ENCODE measurements around the gene UTP14C. TPM values are rescaled to one million over a fixed set of nuclear protein-coding genes. Genes with fewer than 3 reads are reported as not detected.

The UTP14C gene, protein sequence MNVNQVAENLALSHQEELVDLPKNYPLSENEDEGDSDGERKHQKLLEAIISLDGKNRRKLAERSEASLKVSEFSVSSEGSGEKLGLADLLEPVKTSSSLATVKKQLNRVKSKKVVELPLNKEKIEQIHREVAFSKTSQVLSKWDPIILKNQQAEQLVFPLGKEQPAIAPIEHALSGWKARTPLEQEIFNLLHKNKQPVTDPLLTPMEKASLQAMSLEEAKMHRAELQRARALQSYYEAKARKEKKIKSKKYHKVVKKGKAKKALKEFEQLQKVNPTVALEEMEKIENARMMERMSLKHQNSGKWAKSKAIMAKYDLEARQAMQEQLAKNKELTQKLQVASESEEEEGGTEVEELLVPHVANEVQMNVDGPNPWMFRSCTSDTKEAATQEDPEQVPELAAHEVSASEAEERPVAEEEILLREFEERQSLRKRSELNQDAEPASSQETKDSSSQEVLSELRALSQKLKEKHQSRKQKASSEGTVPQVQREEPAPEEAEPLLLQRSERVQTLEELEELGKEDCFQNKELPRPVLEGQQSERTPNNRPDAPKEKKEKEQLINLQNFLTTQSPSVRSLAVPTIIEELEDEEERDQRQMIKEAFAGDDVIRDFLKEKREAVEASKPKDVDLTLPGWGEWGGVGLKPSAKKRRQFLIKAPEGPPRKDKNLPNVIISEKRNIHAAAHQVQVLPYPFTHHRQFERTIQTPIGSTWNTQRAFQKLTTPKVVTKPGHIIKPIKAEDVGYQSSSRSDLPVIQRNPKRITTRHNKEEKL
- total RNA-seq, result 1 to 10 TPM; 4.4 to 10.0 (median 7.4) TPM
- 1 to 10 TPM; 1.7 to 5.0 TPM for polyA plus RNA-seq

DNA sequence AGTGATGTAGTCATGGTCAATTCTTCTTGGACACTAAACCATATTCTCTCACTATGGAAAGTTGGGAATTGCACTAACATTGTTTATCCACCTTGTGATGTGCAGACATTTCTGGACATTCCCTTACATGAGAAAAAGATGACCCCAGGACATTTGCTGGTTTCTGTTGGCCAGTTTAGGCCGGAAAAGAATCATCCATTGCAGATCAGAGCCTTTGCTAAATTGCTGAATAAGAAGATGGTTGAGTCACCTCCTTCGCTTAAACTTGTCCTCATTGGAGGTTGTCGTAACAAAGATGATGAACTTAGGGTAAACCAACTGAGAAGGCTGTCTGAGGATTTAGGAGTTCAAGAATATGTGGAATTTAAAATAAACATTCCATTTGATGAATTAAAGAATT, at the start of gene UTP14C:
UTP14C (plus strand) TSS at position 211 of the 400 bp plus-strand sequence. CDS start 4,114 bp downstream, outside the sequence.
- peaks cover 0 to 18% (median 12%) of the 10 kb centered on the region in 3 donors for H3K4me1 ChIP-seq
- no peaks in the 10 kb centered on the region for H3K27me3 ChIP-seq
- ATAC-seq (no peak), DNase-seq (no peak), FAIRE-seq (no peak)
- intact Hi-C loops (cut with DNase I), result no loop called here
- H3K36me3 ChIP-seq, result peaks cover 0 to 18% (median 0%) of the 10 kb centered on the region in 3 donors
- no peak within 1 kb of the TSS for H3K4me3 ChIP-seq
- WGBS, 2 donors, result 96 to 100% methylated on average over 3 of the region's 3 CpGs
- TF ChIP-seq CTCF (IDR thresholded peaks at IDR 0.05), result no peak
- H3K9me3 ChIP-seq, result no peaks in the 10 kb centered on the region
- H3K27ac ChIP-seq, result no peak within 1 kb of the TSS

GRCh38 chr13:51976423-51976822, 48.1 kb upstream of the UTP14C start:
- TF ChIP-seq CTCF (IDR thresholded peaks at IDR 0.05), result no peak
- H3K4me3 ChIP-seq, result no peak overlapping the region
- no peak overlapping the region for H3K27ac ChIP-seq
- H3K27me3 ChIP-seq, result no peaks in the 10 kb centered on the region
- H3K4me1 ChIP-seq, result no peaks in the 10 kb centered on the region
- DNase-seq (no peak), ATAC-seq (no peak), FAIRE-seq (no peak)
- WGBS, 2 donors, result 0 to 40% methylated on average over 1 of the region's 1 CpG
- intact Hi-C loops (cut with DNase I), result no loop called here
- H3K9me3 ChIP-seq, result no peaks in the 10 kb centered on the region
- no peaks in the 10 kb centered on the region for H3K36me3 ChIP-seq

GRCh38 chr13:51976890-51977289, 47.6 kb upstream of the UTP14C start:
- Histone ChIP-seq H3K9me3 (no peaks in the 10 kb centered on the region), H3K4me3 (no peak overlapping the region), H3K27me3 (no peaks in the 10 kb centered on the region), H3K4me1 (no peaks in the 10 kb centered on the region), H3K27ac (no peak overlapping the region), H3K36me3 (no peaks in the 10 kb centered on the region)
- 89 to 95% methylated on average over 5 of the region's 5 CpGs for WGBS, 2 donors
- ATAC-seq, result no peak
- DNase-seq, result no peak
- no peak for TF ChIP-seq CTCF (IDR thresholded peaks at IDR 0.05)
- intact Hi-C loops (cut with DNase I), result no loop called here
- FAIRE-seq, result no peak

DNA sequence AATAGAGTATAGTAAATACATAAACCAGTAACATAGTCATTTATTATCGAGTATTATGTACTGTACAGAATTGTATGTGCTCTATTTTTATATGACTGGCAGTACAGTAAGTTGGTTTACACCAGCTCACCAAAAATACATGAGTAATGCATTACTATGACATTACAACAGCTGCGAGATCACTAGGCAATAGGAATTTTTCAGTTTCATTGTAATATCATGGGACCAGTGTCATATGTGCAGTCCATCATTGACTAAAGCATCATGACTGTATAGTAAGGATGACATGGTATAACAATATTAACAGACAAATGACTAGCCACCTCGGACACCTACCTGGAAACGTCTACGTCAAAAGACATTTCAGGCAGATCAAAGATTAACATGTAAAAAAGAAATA, 46.9 kb upstream of the UTP14C start:
- TF ChIP-seq CTCF (IDR thresholded peaks at IDR 0.05), result no peak
- H3K27ac ChIP-seq, result no peak overlapping the region
- no peak overlapping the region for H3K4me3 ChIP-seq
- DNase-seq, result no peak
- no peaks in the 10 kb centered on the region for H3K36me3 ChIP-seq
- ATAC-seq, result no peak
- intact Hi-C loops (cut with DNase I), result no loop called here
- no peak for FAIRE-seq
- WGBS, 2 donors, result 93 to 97% methylated on average over 5 of the region's 5 CpGs
- H3K4me1 ChIP-seq, result no peaks in the 10 kb centered on the region
- H3K27me3 ChIP-seq, result no peaks in the 10 kb centered on the region
- H3K9me3 ChIP-seq, result no peaks in the 10 kb centered on the region

All from pancreas (tissue), 10 donors.